Stomach smooth muscle (tissue), 2 donors: Measurements from ENCODE around the gene HADHA.

Source experiments
- H3K27ac ChIP-seq: one replicate; pipeline ENCODE4 v1.7.0; 2013; ENCODE audit warnings: mild to moderate bottlenecking, low read length, inconsistent platforms
- H3K27me3 ChIP-seq, 2 donors: one replicate each; pipeline ENCODE4 v1.7.0; 2013; ENCODE audit warnings: low read length in 2 of 2; ENCODE audit not compliant: insufficient read depth in 2 of 2, control insufficient read depth in 1 of 2
- H3K36me3 ChIP-seq, 2 donors: one replicate each; pipeline ENCODE4 v1.7.0; 2013; ENCODE audit warnings: low read length in 2 of 2; ENCODE audit not compliant: control insufficient read depth in 2 of 2, insufficient read depth in 2 of 2
- H3K4me1 ChIP-seq: one replicate; pipeline ENCODE4 v1.7.0; 2013; ENCODE audit warnings: low read length; ENCODE audit not compliant: control insufficient read depth, insufficient read depth
- H3K4me3 ChIP-seq, 2 donors: one replicate each; pipeline ENCODE4 v1.7.0; 2013; ENCODE audit warnings: low read length in 2 of 2
- H3K9ac ChIP-seq, 2 donors: one replicate each; pipeline ENCODE4 v1.7.0; 2013; ENCODE audit warnings: low read length in 2 of 2, mild to moderate bottlenecking in 1 of 2
- H3K9me3 ChIP-seq, 2 donors: one replicate each; pipeline ENCODE4 v1.7.0; 2013; ENCODE audit warnings: low read length in 2 of 2; ENCODE audit not compliant: control insufficient read depth in 2 of 2
- donor health status: healthy.
- donor health status: Pancreatic carcinoma.

Gene HADHA

GRCh38 chr2:26245231-26245732, 850 bp upstream of the HADHA start:
- peak overlapping the region; percentile 98 for H3K27ac ChIP-seq
- no peaks in the 10 kb centered on the region for H3K9me3 ChIP-seq
- H3K4me3 ChIP-seq = peak overlapping the region; percentile 96 to 99
- peaks cover 10% of the 10 kb centered on the region for H3K4me1 ChIP-seq
- H3K9ac ChIP-seq = peak overlapping the region; percentile 91 to 96
- H3K27me3 ChIP-seq = no peaks in the 10 kb centered on the region
- no peaks in the 10 kb centered on the region for H3K36me3 ChIP-seq

- H3K27me3 ChIP-seq = no peaks in the 10 kb centered on the region
- H3K4me1 ChIP-seq = peaks cover 15% of the 10 kb centered on the region
- peak overlapping the region; percentile 98 for H3K27ac ChIP-seq
- peak overlapping the region; percentile 91 to 96 for H3K9ac ChIP-seq
- H3K36me3 ChIP-seq = no peaks in the 10 kb centered on the region
- no peaks in the 10 kb centered on the region for H3K9me3 ChIP-seq
- peak overlapping the region; percentile 96 to 99 for H3K4me3 ChIP-seq
Observed at GRCh38 chr2:26243470-26244308, 743 bp downstream of the HADHA start.

DNA sequence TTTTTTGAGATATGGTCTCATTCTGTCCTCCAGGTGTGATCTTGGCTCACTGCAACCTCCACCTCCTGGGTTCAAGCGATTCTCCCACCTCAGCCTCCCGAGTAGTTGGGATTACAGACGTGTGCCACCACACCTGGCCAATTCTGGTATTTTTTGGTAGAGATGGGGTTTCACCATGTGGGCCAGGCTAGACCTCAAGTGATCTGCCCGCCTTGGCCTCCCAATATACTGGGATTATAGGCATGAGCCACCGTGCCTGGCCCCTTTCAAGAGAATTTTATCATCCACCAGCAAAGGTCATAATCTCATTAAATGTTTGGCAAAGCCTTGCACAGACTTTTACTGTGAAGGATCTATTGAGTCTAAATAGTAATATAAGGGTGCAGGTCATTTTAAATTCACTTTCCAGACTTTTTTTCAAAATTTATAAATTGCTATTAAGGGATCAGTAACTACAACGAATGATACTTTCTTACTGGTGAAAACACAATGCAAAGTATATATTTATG, 2.5 kb downstream of the HADHA start:
- H3K4me1 ChIP-seq = peaks cover 15% of the 10 kb centered on the region
- no peaks in the 10 kb centered on the region for H3K27me3 ChIP-seq
- H3K9me3 ChIP-seq = no peaks in the 10 kb centered on the region
- H3K9ac ChIP-seq = no peak overlapping the region
- H3K36me3 ChIP-seq = peaks cover 3 to 4% of the 10 kb centered on the region in 2 donors
- H3K4me3 ChIP-seq = no peak overlapping the region
- no peak overlapping the region for H3K27ac ChIP-seq

- H3K4me3 ChIP-seq = no peak overlapping the region
- H3K27me3 ChIP-seq = no peaks in the 10 kb centered on the region
- no peak overlapping the region for H3K9ac ChIP-seq
- peaks cover 30% of the 10 kb centered on the region in 2 donors for H3K36me3 ChIP-seq
- H3K4me1 ChIP-seq = peaks cover 12% of the 10 kb centered on the region
- no peak overlapping the region for H3K27ac ChIP-seq
- no peaks in the 10 kb centered on the region for H3K9me3 ChIP-seq
Observed at GRCh38 chr2:26238311-26238958, 6.0 kb downstream of the HADHA start.

DNA sequence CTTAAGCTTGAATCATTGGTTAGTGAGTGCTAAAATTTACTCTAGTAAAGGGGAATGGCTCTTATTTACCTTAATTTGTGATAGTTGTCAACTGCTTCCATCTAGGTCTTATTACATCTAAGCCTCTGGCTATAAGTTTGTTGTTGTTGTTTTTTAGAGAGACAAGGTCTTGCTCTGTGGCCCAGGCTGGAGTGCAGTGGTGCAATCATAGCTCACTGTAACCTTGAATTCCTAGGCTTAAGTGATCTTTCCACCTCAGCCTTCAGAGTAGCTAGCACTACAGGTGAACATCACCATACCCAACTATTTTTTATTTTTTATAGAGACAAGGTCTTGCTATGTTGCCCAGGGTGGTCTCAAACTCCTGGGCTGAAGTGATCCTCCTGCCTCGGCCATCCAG, 6.6 kb downstream of the HADHA start:
- peaks cover 8% of the 10 kb centered on the region for H3K4me1 ChIP-seq
- H3K27me3 ChIP-seq = no peaks in the 10 kb centered on the region
- peaks cover 35 to 36% of the 10 kb centered on the region in 2 donors for H3K36me3 ChIP-seq
- no peak overlapping the region for H3K4me3 ChIP-seq
- H3K9me3 ChIP-seq = no peaks in the 10 kb centered on the region
- no peak overlapping the region for H3K27ac ChIP-seq
- no peak overlapping the region for H3K9ac ChIP-seq

GRCh38 chr2:26235089-26235488, 9.3 kb downstream of the HADHA start:
- no peaks in the 10 kb centered on the region for H3K27me3 ChIP-seq
- peaks cover 3% of the 10 kb centered on the region for H3K4me1 ChIP-seq
- H3K9me3 ChIP-seq = no peaks in the 10 kb centered on the region
- H3K36me3 ChIP-seq = peaks cover 48 to 49% of the 10 kb centered on the region in 2 donors
- no peak overlapping the region for H3K9ac ChIP-seq
- H3K4me3 ChIP-seq = no peak overlapping the region
- no peak overlapping the region for H3K27ac ChIP-seq

DNA sequence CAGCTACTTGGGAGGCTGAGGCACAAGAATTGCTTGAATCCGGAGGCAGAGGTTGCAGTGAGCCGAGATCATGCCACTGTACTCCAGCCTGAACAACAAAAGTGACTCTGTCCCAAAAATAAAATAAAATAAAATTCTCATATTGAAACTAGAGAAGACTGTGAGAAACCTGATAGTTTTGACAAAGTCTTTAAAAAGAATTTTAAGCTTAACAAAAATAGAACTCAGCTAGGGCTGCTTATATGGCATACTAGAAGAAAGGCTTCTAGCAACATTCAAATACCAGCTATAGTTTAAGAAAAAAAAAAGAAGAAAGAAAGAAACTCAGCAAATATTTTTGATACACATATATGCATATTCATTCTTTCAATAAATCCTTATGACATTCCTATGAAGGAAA, 13.6 kb downstream of the HADHA start:
- no peaks in the 10 kb centered on the region for H3K4me1 ChIP-seq
- H3K36me3 ChIP-seq = peaks cover 53 to 66% of the 10 kb centered on the region in 2 donors
- no peak overlapping the region for H3K27ac ChIP-seq
- no peak overlapping the region for H3K9ac ChIP-seq
- H3K4me3 ChIP-seq = no peak overlapping the region
- H3K9me3 ChIP-seq = no peaks in the 10 kb centered on the region
- H3K27me3 ChIP-seq = no peaks in the 10 kb centered on the region

DNA sequence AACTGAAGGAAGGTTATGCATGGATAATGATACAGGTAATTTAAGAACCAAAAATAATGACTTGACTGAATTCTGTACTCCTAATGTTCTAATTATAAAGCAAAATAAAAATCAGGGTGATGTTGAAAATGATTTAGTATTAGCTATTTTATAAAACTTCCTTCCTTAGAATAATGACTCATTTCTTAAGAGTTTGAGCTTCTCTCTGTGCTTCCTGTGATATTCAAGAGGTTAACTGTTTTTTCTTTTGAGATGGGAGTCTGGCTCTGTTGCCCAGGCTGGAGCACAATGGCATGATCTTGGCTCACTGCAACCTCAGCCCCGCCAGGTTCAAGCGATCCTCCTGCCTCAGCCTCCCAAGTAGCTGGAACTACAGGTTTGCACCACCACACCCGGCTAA, 14.8 kb downstream of the HADHA start:
- H3K27me3 ChIP-seq = no peaks in the 10 kb centered on the region
- H3K36me3 ChIP-seq = peaks cover 46 to 57% of the 10 kb centered on the region in 2 donors
- H3K9me3 ChIP-seq = no peaks in the 10 kb centered on the region
- no peak overlapping the region for H3K4me3 ChIP-seq
- H3K4me1 ChIP-seq = no peaks in the 10 kb centered on the region
- H3K9ac ChIP-seq = no peak overlapping the region
- no peak overlapping the region for H3K27ac ChIP-seq

DNA sequence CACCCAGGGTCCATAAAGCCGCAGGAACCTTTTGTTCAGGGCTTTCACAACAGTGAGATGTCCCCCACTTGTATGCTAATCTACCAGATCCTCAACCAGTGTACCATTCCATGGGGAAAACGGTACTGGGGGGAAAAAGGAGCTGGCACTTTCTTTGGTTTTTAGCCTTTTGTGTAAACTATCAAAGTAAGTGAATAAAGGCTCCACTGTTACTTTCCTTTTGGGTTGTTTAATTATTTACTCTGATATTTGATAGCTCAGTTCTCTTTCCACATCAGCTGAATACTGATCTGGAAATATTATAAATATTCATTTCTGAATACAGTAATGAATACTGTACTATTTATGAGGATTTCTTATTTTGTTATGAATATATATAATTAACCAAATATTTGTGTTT, 20.3 kb downstream of the HADHA start:
- Histone ChIP-seq H3K36me3 (peaks cover 32 to 41% of the 10 kb centered on the region in 2 donors), H3K27me3 (no peaks in the 10 kb centered on the region), H3K9me3 (no peaks in the 10 kb centered on the region)

DNA sequence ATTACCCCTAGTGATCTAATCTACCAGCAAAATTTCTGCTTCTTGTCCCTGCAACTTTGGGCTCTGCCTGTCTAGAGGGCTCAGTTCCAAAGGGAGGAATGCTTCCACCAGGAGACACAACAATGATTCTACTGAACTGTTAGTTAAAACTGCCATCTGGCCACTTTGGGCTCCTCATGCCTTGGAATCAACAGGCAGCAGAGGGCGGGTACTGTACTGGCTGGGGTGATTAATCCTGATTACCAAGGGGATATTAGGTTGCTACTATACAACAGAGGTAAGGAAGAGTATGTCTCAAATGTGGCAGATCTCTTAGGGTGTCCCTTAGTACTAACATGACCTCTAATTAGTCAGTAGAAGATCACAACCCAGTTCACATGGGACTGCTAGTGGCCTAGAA, 21.4 kb downstream of the HADHA start:
- Histone ChIP-seq H3K9me3 (no peaks in the 10 kb centered on the region), H3K4me1 (no peaks in the 10 kb centered on the region), H3K27me3 (no peaks in the 10 kb centered on the region), H3K9ac (no peak overlapping the region), H3K36me3 (peaks cover 24 to 35% of the 10 kb centered on the region in 2 donors), H3K4me3 (no peak overlapping the region), H3K27ac (no peak overlapping the region)

More for the DNA sequence above, 20.3 kb downstream of the HADHA start:
- no peak overlapping the region for H3K27ac ChIP-seq
- no peak overlapping the region for H3K4me3 ChIP-seq
- no peak overlapping the region for H3K9ac ChIP-seq
- no peaks in the 10 kb centered on the region for H3K4me1 ChIP-seq
